ENCODE results near the gene EDN2. TPM values are rescaled to one million over a fixed set of nuclear protein-coding genes. Genes with fewer than 3 reads are reported as not detected.

Gene EDN2
- total RNA-seq, 1 experiment from 2014 or later = 0.24 TPM

GRCh38 chr1:41474490-41475271, 9.8 kb downstream of the EDN2 start:
- Histone ChIP-seq H3T11ph (ENCODE audit: low read length) (no peak overlapping the region), H3K23ac (ENCODE audit: insufficient read length, low read depth, low read length) (no peak overlapping the region), H3K9me3 (ENCODE audit: control insufficient read depth, low read depth, low read length) (no peaks in the 10 kb centered on the region), H3K56ac (ENCODE audit: insufficient read length, low read depth, low read length) (no peak overlapping the region), H3K18ac (ENCODE audit: insufficient read length, low read depth, low read length) (peak overlapping the region; percentile 7), H2BK120ac (ENCODE audit: low read depth, low read length, poor library complexity, severe bottlenecking) (no peak overlapping the region), H2BK15ac (ENCODE audit: low read depth, low read length) (no peak overlapping the region), H2AK5ac (ENCODE audit: insufficient read length, low read length) (no peak overlapping the region), H3K4me2 (ENCODE audit: insufficient read depth, insufficient read length, low read length) (no peak overlapping the region), H3K79me1 (ENCODE audit: insufficient read depth, low read depth, low read length, poor library complexity, severe bottlenecking) (no peaks in the 10 kb centered on the region), H3K27me3 (ENCODE audit: insufficient read depth, low read length) (no peaks in the 10 kb centered on the region), H2AFZ (ENCODE audit: low read length) (no peak overlapping the region), H2BK12ac (ENCODE audit: insufficient read length, low read depth, low read length) (no peak overlapping the region), H3K9ac (ENCODE audit: extremely low read depth, insufficient read length, low read length) (no peak overlapping the region), H3K14ac (ENCODE audit: insufficient read depth, low read length) (peak overlapping the region; percentile 44; the same call in 1 of the 2 replicates), H2BK5ac (ENCODE audit: insufficient read length, low read length) (no peak overlapping the region), H4K8ac (replicated peaks; ENCODE audit: insufficient read length, low read depth, low read length) (no peak overlapping the region), H3K4ac (ENCODE audit: low read depth, low read length) (no peak overlapping the region), H4K5ac (ENCODE audit: insufficient read length, low read depth, low read length) (no peak overlapping the region), H3K79me2 (ENCODE audit: insufficient read depth, low read length) (no peaks in the 10 kb centered on the region), H3K23me2 (ENCODE audit: insufficient read length, low read depth, low read length, poor library complexity, severe bottlenecking) (no peaks in the 10 kb centered on the region), H4K20me1 (ENCODE audit: control insufficient read depth, insufficient read depth, insufficient read length) (no peaks in the 10 kb centered on the region), H3K4me1 (ENCODE audit: insufficient read depth, low read length) (no peaks in the 10 kb centered on the region), H4K91ac (ENCODE audit: insufficient read length, low read depth, low read length) (no peak overlapping the region), H3K27ac (ENCODE audit: insufficient read length, low read depth, low read length) (no peak overlapping the region), H2BK20ac (ENCODE audit: low read depth, low read length, poor library complexity, severe bottlenecking) (no peak overlapping the region)
- Mint-ChIP-seq H3K4me3 (no peak overlapping the region), H3K36me3 (ENCODE audit: insufficient read depth in 1 of 3, low read depth in 3 of 3) (no peaks in the 10 kb centered on the region), H3K27me3 (ENCODE audit: low read depth) (no peaks in the 10 kb centered on the region; the same call in 1 of the 2 replicates), H3K9me3 (no peaks in the 10 kb centered on the region), H3K27ac (0 out of 7 replicates have a peak overlapping the region, but pooled peaks of 1 of the 3 experiments have one; percentile 76), H3K4me1 (peaks cover 19 to 22% of the 10 kb centered on the region in 2 experiments)
- TF ChIP-seq CTCF (conservative IDR thresholded peaks at IDR 0.05) = no peak
- DNase-seq = no peak
- no CpG with 5 or more reads among the region's 17 CpGs for WGBS (ENCODE audit: extremely low coverage, insufficient read length, low lambda C conversion rate)

Data from H9 (cell line).